ENCODE data around the gene RETREG3.

GRCh38 chr17:42536372-42537155, 72.6 kb downstream of the RETREG3 start:
- TF ChIP-seq EHMT2 (IDR thresholded peaks at IDR 0.05) (no peak), POLR2AphosphoS5 (IDR thresholded peaks at IDR 0.05; ENCODE audit: control insufficient read depth, insufficient read depth, low read depth, low read length) (no peak), ZFX (CRISPR knock-in tag; IDR thresholded peaks at IDR 0.05) (peak; percentile 71), GABPA (tag; conservative IDR thresholded peaks at IDR 0.05; ENCODE audit: low read depth) (peak; percentile 75), MLX (CRISPR knock-in tag; conservative IDR thresholded peaks at IDR 0.05) (no peak), TCF7L2 (IDR thresholded peaks at IDR 0.05; ENCODE audit: low read depth, low read length) (no peak), MXI1 (IDR thresholded peaks at IDR 0.05; ENCODE audit: low read depth, low read length) (peak; percentile 64; the same call in 1 of the 2 replicates), CTCF (IDR thresholded peaks at IDR 0.05 in 2 of 3, conservative IDR thresholded peaks at IDR 0.05 in 1 of 3; ENCODE audit: insufficient read depth in 2 of 3, low read depth in 1 of 3, low read length in 3 of 3) (no peak)
- TF ChIP-seq, protein P1, sequence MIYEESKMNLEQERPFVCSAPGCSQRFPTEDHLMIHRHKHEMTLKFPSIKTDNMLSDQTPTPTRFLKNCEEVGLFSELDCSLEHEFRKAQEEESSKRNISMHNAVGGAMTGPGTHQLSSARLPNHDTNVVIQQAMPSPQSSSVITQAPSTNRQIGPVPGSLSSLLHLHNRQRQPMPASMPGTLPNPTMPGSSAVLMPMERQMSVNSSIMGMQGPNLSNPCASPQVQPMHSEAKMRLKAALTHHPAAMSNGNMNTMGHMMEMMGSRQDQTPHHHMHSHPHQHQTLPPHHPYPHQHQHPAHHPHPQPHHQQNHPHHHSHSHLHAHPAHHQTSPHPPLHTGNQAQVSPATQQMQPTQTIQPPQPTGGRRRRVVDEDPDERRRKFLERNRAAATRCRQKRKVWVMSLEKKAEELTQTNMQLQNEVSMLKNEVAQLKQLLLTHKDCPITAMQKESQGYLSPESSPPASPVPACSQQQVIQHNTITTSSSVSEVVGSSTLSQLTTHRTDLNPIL (CRISPR knock-in tag; IDR thresholded peaks at IDR 0.05): no peak
- TF ChIP-seq, protein P2, sequence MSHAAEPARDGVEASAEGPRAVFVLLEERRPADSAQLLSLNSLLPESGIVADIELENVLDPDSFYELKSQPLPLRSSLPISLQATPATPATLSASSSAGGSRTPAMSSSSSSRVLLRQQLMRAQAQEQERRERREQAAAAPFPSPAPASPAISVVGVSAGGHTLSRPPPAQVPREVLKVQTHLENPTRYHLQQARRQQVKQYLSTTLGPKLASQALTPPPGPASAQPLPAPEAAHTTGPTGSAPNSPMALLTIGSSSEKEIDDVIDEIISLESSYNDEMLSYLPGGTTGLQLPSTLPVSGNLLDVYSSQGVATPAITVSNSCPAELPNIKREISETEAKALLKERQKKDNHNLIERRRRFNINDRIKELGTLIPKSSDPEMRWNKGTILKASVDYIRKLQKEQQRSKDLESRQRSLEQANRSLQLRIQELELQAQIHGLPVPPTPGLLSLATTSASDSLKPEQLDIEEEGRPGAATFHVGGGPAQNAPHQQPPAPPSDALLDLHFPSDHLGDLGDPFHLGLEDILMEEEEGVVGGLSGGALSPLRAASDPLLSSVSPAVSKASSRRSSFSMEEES (CRISPR knock-in tag; IDR thresholded peaks at IDR 0.05): no peak
